HepG2 (cell line): ENCODE measurements around the gene NUSAP1. TPM values are rescaled to one million over a fixed set of nuclear protein-coding genes. Genes with fewer than 3 reads are reported as not detected.

Source experiments
- AHR ChIP-seq: IDR thresholded peaks from 2 replicates; pipeline ENCODE4 v1.6.1; 2018; ENCODE audit warnings: missing genetic modification reagents, missing compliant biosample characterization
- ATF1 ChIP-seq: IDR thresholded peaks from 2 replicates; pipeline ENCODE4 v1.6.1; 2016; ENCODE audit warnings: mild to moderate bottlenecking, control low read depth
- CCAR2 ChIP-seq: fragments of 200-400 bp; formaldehyde crosslinking; optimal IDR thresholded peaks from 2 replicates; pipeline ENCODE3; 2018; ENCODE audit warnings: low read depth, mild to moderate bottlenecking, low read length, moderate library complexity
- EED ChIP-seq: sonication (generic); formaldehyde crosslinking; IDR thresholded peaks from 2 replicates; pipeline ENCODE4 v1.5.0; 2020; ENCODE audit warnings: mild to moderate bottlenecking, missing genetic modification reagents
- FOXA3 ChIP-seq: IDR thresholded peaks from 2 replicates; pipeline ENCODE4 v1.6.1; 2016; ENCODE audit warnings: missing genetic modification reagents, missing compliant biosample characterization
- JUND ChIP-seq: sonication (generic); formaldehyde crosslinking; IDR thresholded peaks from 2 replicates; pipeline ENCODE4 v1.8.0; 2022; ENCODE audit warnings: mild to moderate bottlenecking, missing genetic modification reagents
- MYC ChIP-seq: sonication (generic); formaldehyde crosslinking; IDR thresholded peaks from 2 replicates; pipeline ENCODE4 v1.9.0; 2021; ENCODE audit warnings: missing genetic modification reagents, borderline replicate concordance
- NKX3-1 ChIP-seq: sonication (generic); formaldehyde crosslinking; IDR thresholded peaks from 2 replicates; pipeline ENCODE4 v1.5.0; 2020; ENCODE audit warnings: missing genetic modification reagents
- NR1H2 ChIP-seq: sonication (generic); formaldehyde crosslinking; IDR thresholded peaks from 2 replicates; pipeline ENCODE4 v1.8.1; 2022; ENCODE audit warnings: low read depth, missing genetic modification reagents, borderline replicate concordance
- SCMH1 ChIP-seq: sonication (generic); formaldehyde crosslinking; IDR thresholded peaks from 2 replicates; pipeline ENCODE4 v1.9.0; 2021; ENCODE audit warnings: missing genetic modification reagents, mild to moderate bottlenecking, borderline replicate concordance
- TAF1 ChIP-seq: sonication (generic); formaldehyde crosslinking; IDR thresholded peaks from 2 replicates; pipeline ENCODE4 v1.4.0; 2020; ENCODE audit warnings: missing genetic modification reagents
- TEAD2 ChIP-seq: sonication (generic); formaldehyde crosslinking; IDR thresholded peaks from 2 replicates; pipeline ENCODE4 v1.9.0; 2021; ENCODE audit warnings: missing genetic modification reagents
- ZFP62 ChIP-seq: sonication (generic); formaldehyde crosslinking; IDR thresholded peaks from 2 replicates; pipeline ENCODE4 v1.4.0; 2020; ENCODE audit warnings: missing genetic modification reagents
- ZMYM2 ChIP-seq: sonication (generic); formaldehyde crosslinking; IDR thresholded peaks from 2 replicates; pipeline ENCODE4 v1.8.0; 2022; ENCODE audit warnings: mild to moderate bottlenecking, missing genetic modification reagents
- ZNF207 ChIP-seq: fragments of 450-650 bp; IDR thresholded peaks from 2 replicates; pipeline ENCODE4 v1.6.1; 2016; ENCODE audit warnings: antibody characterized with exemption, borderline replicate concordance
- ZNF260 ChIP-seq: sonication (generic); formaldehyde crosslinking; IDR thresholded peaks from 2 replicates; pipeline ENCODE4 v1.4.0; 2020; ENCODE audit warnings: missing genetic modification reagents, low read depth, mild to moderate bottlenecking, borderline replicate concordance
- ZNF296 ChIP-seq: sonication (generic); formaldehyde crosslinking; conservative IDR thresholded peaks from 2 replicates; pipeline ENCODE4 v1.5.0; 2020; ENCODE audit warnings: mild to moderate bottlenecking, missing genetic modification reagents
- ZNF317 ChIP-seq: sonication (generic); formaldehyde crosslinking; IDR thresholded peaks from 2 replicates; pipeline ENCODE4 v1.5.0; 2020; ENCODE audit warnings: mild to moderate bottlenecking, missing genetic modification reagents
- ZNF44 ChIP-seq: sonication (generic); formaldehyde crosslinking; IDR thresholded peaks from 2 replicates; pipeline ENCODE4 v1.5.1; 2020; ENCODE audit warnings: mild to moderate bottlenecking, missing genetic modification reagents
- ZNF547 ChIP-seq: sonication (generic); formaldehyde crosslinking; IDR thresholded peaks from 2 replicates; pipeline ENCODE4 v1.5.1; 2020; ENCODE audit warnings: mild to moderate bottlenecking, missing genetic modification reagents
- ZNF572 ChIP-seq: sonication (generic); formaldehyde crosslinking; IDR thresholded peaks from 2 replicates; pipeline ENCODE4 v1.5.1; 2020; ENCODE audit warnings: mild to moderate bottlenecking, missing genetic modification reagents
- ZNF841 ChIP-seq: sonication (generic); formaldehyde crosslinking; IDR thresholded peaks from 2 replicates; pipeline ENCODE4 v1.8.1; 2023; ENCODE audit warnings: missing genetic modification reagents, borderline replicate concordance
- polyA plus RNA-seq, 8 experiments: library from polyadenylated mRNA; depleted of rRNA in 3 of 8; stranded (reverse) in 7 of 8; unstranded in 1 of 8; fragments of >200 nt; fragmentation: Illumina TruSeq in 4 of 8; extraction: Trizol in 4 of 8; gene quantifications; 2 replicates each; pipeline versions ENCODE4 v1.2.1 to v1.2.3, GENCODE V29; 2011 to 2016; ENCODE audit warnings: low read depth in 4 of 8, missing spikeins in 1 of 8, mixed read lengths in 1 of 8; ENCODE audit not compliant: insufficient read depth in 1 of 8
- total RNA-seq, 5 experiments: library from RNA; depleted of rRNA; stranded (reverse); fragments of >200 nt; fragmentation: Illumina TruSeq; extraction: Trizol; gene quantifications; 2 replicates each; pipeline ENCODE4 v1.2.3, GENCODE V29; 2016; ENCODE audit warnings: low read depth in 1 of 5
- TF ChIP-seq, protein P1 (sequence below): sonication (generic); formaldehyde crosslinking; IDR thresholded peaks from 2 replicates; pipeline ENCODE4 v1.5.1; 2020; ENCODE audit warnings: mild to moderate bottlenecking, missing genetic modification reagents, borderline replicate concordance
- TF ChIP-seq, protein P2 (sequence below): sonication (generic); formaldehyde crosslinking; IDR thresholded peaks from 2 replicates; pipeline ENCODE4 v1.8.0; 2022; ENCODE audit warnings: missing genetic modification reagents, mild to moderate bottlenecking, inconsistent platforms, borderline replicate concordance
- TF ChIP-seq, protein P3 (sequence below): sonication (generic); formaldehyde crosslinking; IDR thresholded peaks from 2 replicates; pipeline ENCODE4 v1.5.0; 2020; ENCODE audit warnings: missing genetic modification reagents, mild to moderate bottlenecking, borderline replicate concordance
- TF ChIP-seq, protein P4 (sequence below): sonication (generic); formaldehyde crosslinking; IDR thresholded peaks from 2 replicates; pipeline ENCODE4 v1.8.0; 2022; ENCODE audit warnings: mild to moderate bottlenecking, missing genetic modification reagents, moderate library complexity

Gene NUSAP1
- total and polyA plus RNA-seq, 2 of the 13 experiments (the other 11 are each of a cell fraction or from before 2014, with no cell fraction given): 59.5 to 106 TPM

DNA sequence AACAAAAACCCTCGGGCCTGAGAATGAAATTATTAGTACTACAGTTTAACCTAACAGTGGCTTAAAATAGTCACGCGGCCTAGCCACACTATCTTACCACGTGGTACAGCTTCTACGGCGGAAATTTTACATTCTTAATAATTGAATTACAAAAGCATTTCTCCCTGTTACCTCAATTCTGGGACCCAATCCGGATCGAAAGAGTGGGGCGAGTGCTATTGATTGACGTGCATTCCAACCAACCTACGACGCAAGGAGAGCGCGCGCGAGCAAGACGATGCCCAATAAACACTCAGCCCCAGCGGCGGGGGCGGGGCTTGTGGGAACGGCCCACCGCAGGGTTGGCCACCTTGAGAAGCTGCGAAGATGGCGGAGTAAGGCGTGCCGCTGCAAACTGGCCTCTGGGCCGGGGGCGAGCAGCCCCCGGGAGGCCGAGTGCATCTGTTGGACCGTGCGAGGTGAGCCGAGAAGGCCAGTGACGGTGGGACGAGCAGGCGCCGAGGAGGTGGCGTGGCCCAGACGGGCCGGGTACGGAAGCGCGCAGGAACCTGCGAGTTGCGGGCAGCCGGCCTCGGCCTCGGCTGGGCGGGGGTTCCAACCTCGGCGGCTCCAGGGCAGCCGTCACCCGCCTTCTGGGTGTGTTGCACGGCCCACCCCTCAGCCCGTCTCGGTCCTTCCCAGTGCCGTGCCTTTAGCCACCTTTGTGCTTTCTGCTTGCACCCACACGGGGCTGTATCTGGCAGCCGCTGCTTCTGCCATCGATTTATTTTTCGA, 48.8 kb upstream of the NUSAP1 start (continued):
- TF ChIP-seq, protein P1, sequence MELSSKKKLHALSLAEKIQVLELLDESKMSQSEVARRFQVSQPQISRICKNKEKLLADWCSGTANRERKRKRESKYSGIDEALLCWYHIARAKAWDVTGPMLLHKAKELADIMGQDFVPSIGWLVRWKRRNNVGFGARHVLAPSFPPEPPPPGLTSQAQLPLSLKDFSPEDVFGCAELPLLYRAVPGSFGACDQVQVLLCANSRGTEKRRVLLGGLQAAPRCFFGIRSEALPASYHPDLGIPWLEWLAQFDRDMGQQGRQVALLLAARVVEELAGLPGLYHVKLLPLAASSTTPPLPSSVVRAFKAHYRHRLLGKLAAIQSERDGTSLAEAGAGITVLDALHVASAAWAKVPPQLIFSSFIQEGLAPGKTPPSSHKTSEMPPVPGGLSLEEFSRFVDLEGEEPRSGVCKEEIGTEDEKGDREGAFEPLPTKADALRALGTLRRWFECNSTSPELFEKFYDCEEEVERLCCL (CRISPR knock-in tag): no peak
- no peak for TF ChIP-seq NR1H2 (CRISPR knock-in tag)
- TF ChIP-seq ZFP62: no peak
- TF ChIP-seq, protein P2, sequence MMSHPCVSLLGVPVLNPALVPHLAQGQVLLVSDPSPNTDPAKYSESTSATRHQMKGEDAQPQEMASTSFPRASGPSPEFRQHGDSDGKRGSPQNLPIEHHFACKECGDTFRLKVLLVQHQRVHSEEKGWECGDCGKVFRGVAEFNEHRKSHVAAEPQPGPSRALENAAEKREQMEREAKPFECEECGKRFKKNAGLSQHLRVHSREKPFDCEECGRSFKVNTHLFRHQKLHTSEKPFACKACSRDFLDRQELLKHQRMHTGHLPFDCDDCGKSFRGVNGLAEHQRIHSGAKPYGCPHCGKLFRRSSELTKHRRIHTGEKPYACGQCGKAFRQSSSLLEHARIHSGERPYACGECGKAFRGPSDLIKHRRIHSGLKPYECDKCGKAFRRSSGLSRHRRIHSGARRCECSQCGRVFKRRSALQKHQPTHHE (CRISPR knock-in tag): peak; percentile 74; the same call in 1 of the 2 replicates
- TF ChIP-seq, protein P3, sequence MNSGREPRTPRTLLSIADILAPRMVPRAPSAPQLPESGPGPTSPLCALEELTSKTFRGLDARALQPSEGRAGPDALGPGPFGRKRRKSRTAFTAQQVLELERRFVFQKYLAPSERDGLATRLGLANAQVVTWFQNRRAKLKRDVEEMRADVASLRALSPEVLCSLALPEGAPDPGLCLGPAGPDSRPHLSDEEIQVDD (CRISPR knock-in tag): 0 out of 2 replicates have a peak, but pooled peaks have one; percentile 47
- peak; percentile 68 for TF ChIP-seq MYC
- no peak for TF ChIP-seq NKX3-1 (CRISPR knock-in tag)
- peak; percentile 88 for TF ChIP-seq AHR (CRISPR knock-in tag)
- no peak for TF ChIP-seq ZNF260
- peak; percentile 90 for TF ChIP-seq ATF1
- no peak for TF ChIP-seq ZNF207
- no peak for TF ChIP-seq ZNF841 (CRISPR knock-in tag)
- TF ChIP-seq ZMYM2 (CRISPR knock-in tag): 0 out of 2 replicates have a peak, but pooled peaks have one; percentile 23
- no peak for TF ChIP-seq TEAD2 (CRISPR knock-in tag)
- no peak; the same call in 1 of the 2 replicates for TF ChIP-seq ZNF296 (CRISPR knock-in tag)
- TF ChIP-seq ZNF317 (CRISPR knock-in tag): no peak
- TF ChIP-seq EED: no peak
- TF ChIP-seq CCAR2: no peak
- no peak; the same call in 1 of the 2 replicates for TF ChIP-seq ZNF44
- peak; percentile 77; the same call in 1 of the 2 replicates for TF ChIP-seq ZNF547
- peak; percentile 11; the same call in 1 of the 2 replicates for TF ChIP-seq FOXA3
- no peak for TF ChIP-seq JUND (CRISPR knock-in tag)
- TF ChIP-seq ZNF572 (CRISPR knock-in tag): no peak
- TF ChIP-seq, protein P4, sequence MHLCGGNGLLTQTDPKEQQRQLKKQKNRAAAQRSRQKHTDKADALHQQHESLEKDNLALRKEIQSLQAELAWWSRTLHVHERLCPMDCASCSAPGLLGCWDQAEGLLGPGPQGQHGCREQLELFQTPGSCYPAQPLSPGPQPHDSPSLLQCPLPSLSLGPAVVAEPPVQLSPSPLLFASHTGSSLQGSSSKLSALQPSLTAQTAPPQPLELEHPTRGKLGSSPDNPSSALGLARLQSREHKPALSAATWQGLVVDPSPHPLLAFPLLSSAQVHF: 0 out of 2 replicates have a peak, but pooled peaks have one; percentile 36
- TF ChIP-seq TAF1: peak; percentile 99
- no peak for TF ChIP-seq SCMH1 (CRISPR knock-in tag)
